ENCODE data around the gene PDCD1LG2.
"Not testable (repeated sequence)": the region's sequence is repeated elsewhere in the genome, so short reads cannot be mapped to it uniquely, and the experiment has no call there.

The PDCD1LG2 gene

GRCh38 chr9:5569891-5570290 is 59.6 kb downstream of the PDCD1LG2 start:
- DNase-seq: no peak

DNA sequence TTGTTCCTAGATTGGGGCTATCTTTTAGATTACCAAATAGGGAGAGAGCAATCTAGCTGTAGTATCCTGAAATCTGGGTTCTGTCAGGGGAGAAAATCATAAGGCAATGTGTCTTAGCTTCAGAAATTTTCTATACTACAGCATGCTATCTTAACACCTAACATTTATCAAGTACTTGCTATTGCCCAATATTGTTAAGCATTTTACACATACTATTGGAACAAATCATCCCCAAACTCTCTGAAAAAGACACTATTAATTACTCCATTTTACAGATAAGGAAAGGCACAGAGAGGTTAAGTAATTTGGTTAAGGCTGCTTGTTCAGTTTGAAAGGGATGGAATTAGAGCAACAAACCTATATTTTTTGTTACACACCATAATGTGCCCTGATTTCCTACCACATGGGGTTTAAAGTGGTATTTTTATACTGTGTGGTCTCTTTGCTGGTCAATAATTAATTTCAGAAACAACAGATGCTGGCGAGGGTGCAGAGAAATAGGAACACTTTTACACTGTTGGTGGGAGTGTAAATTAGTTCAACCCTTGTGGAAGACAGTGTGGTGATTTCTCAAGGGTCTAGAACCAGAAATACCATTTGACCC is 61.4 kb downstream of the PDCD1LG2 start:
- no peak for DNase-seq

DNA sequence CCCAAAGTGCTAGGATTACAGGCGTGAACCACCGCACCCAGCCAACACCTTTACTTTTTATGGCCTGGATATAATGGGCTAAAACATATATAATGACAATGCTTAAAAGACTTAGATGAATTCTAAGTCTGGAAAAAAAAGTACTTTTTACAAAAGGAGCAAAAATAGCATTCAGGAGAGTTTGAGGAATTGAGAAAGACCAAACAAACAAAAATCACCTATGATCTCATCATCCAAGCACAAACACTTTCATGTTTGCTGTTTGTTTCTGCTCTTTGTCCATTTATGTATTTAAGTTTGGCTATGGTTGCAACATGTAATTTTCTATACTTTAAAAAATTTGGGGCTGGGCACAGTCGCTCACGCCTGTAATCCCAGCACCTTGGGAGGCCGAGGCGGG is 63.8 kb downstream of the PDCD1LG2 start:
- DNase-seq: no peak

DNA sequence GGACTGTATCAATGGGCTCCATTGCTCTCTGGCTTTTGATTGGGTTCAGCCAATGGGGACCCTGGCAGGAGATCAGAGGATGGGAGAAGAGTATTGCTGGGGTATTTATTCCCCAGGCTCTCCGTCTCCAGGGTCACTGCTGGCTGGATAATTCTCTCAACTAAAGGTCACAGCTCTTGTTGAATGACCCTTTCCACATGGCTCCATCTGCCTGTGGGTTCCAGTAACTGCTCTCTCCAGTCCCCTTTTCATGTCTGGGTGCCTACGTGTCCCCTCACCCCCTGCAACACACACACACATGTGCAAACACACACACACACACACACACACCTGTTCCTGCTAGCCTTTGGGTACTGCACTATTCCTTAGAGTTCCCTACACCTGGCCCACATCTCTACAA is 64.7 kb downstream of the PDCD1LG2 start:
- no peak for DNase-seq

DNA sequence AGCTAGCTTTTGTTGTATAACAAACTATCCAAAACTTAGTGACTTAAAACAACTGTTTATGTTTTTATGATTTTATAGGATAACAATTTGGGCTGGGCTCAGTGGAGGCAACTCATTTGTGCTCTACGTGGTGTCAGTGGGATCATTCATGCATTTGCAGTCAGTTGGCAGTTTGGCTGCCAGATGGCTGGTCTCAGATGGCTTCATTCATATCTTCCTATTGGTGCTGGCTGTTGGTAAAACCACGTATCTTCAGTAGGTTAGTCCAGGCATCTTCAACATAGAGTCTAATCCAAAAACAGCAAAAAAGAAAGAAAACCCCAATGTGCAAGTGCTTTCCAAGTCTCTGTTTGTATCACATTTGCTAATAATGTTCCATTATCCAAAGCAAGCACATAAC is 66.9 kb downstream of the PDCD1LG2 start:
- DNase-seq: no peak

DNA sequence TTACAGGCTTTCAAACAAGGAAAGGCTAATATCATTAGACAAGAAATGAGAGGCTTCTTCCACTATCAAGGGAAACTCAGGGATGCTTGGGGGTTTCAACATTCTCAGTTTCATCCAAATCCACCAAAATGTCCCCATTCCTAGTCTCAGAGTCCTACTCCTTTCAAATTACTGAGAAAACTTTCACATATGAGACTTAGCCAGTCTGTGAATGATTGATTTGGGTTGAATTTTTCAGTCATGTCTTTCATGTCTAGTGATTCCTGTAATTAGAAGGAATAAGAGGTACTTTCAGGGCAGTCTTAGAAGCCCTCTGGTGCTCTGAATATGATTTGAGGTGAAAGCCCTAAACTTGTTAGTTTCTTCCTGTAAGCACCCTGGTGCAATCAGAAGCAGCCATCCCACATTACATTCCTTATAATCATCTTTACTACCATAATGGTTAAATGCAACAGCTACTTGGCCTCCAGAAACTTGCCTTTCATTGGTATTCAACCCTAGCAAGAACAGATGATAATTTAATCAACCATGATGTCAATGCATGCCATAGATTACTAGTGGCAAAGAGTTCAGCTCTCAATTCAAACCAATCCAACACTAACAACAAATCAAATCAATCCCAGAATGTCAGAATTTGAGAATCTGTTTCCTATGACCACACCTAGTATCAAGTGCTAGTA is 67.8 kb downstream of the PDCD1LG2 start:
- DNase-seq: no peak

GRCh38 chr9:5578698-5579085 is 68.4 kb downstream of the PDCD1LG2 start:
- no peak for DNase-seq

- DNase-seq: no peak
Observed at GRCh38 chr9:5579881-5580280, 69.5 kb downstream of the PDCD1LG2 start.

GRCh38 chr9:5580650-5581049 is 70.3 kb downstream of the PDCD1LG2 start:
- DNase-seq: no peak

GRCh38 chr9:5581706-5582105 is 71.4 kb downstream of the PDCD1LG2 start:
- DNase-seq: not testable (repeated sequence)

DNA sequence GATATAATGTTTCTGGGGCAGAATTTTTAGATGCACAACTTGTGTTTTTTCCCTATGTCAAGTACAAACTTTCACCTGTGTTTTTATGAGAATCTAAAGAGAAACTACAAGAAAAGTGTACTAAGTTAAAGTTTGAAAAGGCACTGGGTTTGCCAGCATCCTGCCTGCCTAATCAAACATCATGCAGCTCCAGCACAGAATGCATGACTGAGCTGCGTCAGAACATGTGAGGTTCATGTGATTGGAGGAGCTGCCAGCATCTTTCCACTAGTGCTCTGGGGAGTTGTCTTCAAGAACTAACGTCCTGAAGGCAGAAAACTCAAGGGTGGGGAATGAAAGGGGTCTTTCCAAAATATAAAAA is 72.5 kb downstream of the PDCD1LG2 start:
- no peak for DNase-seq

DNA sequence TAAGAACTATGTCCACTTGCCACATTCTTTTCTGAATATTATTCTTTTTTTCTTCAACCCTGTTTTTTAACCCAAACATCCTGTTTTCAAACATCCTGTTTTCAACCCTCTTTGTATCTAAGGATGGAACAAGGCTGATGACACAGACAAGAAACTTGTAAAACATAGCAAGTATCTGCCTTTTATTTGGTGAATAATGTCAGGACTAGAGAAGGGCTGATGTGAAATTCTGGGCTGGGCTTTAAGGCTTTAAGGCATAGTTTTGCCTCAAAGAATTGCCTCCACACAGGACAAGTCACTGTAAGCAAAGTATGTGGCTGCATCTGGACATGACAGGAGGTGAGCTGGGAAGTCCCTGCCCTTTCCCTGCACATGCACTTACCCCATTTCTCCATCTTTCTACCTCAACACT is 76.1 kb downstream of the PDCD1LG2 start:
- no peak for DNase-seq

GRCh38 chr9:5587024-5587423 is 76.7 kb downstream of the PDCD1LG2 start:
- peak; percentile 33 to 34 for DNase-seq

DNA sequence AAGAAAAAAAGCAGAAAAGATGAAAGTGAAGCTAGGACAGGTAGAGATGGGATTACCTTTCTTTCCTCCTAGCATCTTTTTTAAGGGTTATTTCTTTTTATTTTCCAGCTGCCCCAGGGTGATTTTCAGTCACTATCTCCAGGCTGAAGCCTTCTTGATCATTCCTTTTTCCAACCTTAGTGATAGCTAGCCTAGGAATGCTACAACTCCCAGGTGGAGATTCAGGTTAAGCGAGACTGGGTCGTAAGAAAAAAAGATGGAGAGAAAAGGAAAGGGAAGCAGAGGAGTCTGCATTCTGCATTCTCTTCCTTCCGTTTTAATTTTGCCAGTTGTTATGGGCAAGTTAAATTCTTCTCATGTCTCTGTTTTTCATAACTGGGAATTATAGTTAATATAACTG is 81.9 kb downstream of the PDCD1LG2 start:
- DNase-seq: no peak

DNA sequence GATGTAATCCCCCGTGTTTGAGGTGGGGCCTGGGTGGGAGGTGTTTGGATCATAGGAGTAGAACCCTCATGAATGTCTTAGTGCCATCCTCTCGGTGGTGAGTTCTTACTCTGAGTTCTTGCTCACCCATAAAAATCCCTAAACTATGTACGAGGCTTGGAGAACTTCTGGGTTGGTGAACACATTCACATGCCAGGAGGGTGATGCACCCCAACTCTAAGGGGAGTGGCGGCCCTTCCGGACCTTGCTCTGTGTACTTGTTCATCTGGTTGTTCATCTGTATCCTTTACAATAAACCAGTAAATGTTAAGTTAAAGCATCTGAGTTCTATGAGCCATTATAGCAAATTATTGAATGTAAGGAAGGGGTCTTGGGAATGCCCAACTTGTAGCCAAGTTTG is 82.6 kb downstream of the PDCD1LG2 start:
- DNase-seq: no peak

- DNase-seq: no peak
Observed at GRCh38 chr9:5593904-5594303, 83.6 kb downstream of the PDCD1LG2 start.

- DNase-seq: no peak
Observed at GRCh38 chr9:5596173-5596572, 85.8 kb downstream of the PDCD1LG2 start.

- DNase-seq: no peak
Observed at GRCh38 chr9:5608298-5609225, 98.2 kb downstream of the PDCD1LG2 start.

DNA sequence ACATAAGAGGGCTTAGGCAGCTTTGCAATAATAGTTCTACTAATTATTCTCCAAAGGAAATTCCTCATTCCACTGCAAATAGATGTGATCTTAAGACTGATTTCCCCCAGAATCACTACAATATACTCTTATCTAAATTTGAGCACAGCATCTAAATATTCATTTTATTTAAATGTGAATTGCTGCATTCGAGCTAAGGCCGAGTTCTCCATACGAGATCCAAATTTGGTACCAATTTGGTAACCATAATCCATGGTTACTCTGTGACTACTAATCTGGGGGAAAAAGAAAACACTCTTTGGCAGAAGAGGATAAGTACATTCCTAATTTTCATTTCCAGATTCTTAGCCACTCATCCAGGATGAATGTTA is 98.9 kb downstream of the PDCD1LG2 start:
- no peak for DNase-seq

DNA sequence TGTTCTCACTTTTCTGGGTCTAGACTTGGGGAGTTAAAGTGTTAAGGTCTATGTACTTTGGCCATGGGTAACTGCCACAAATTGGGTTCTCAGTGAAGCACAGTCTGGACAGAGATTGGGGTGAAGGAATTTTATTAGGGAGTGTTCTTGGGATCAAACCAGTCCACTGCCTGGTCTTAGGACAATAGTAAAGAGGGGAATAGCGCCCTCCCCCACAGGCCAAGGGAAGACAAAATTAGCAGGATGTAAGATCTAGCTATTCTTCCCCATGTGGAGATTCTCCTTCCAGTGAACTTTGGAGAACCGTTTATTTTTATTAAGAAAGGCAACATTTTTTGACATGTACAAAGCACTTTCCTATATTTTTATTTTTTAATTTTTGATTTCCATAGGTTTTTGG is 100.2 kb downstream of the PDCD1LG2 start:
- no peak for DNase-seq

DNA sequence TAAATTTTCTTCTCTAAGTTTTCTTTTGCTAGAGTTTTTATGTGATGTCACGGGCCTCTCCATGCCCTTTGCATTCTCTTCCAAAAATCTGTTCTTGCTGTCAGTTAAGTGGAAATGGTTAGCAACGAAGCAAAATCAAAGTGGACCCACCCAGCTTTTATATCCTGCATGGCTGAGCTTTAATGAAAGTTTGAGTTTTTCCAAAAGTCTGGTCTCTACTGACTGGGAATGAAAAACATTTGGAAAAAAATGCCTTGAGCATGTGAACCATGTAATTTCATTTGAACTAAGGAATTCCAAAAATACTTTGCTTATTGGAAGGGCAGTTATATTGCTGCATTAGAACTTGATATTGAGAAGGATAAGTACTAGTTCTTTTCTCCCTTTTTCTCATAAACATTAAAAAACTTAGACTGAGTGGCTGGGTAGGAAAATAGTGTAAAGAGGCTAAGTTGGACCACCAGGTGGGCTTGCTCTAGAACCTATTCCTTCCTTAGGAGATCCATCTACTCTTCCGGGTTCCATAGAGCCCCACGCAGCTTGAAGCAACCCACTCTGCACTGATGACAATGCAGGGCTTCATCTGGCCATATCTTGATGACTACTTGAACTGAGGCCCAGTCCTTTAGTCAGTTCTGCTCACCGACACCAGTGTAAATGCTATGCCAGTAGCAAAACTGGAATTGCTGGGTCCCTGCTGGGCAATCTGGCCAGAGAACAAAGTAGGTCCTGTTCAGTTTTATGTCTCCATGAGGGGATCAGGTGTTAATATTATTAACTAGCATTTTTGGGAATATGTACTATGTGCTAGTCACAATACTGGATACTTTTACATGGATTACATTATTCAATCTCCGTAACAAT is 101.2 kb downstream of the PDCD1LG2 start:
- DNase-seq: no peak

GRCh38 chr9:5612185-5612530 is 101.8 kb downstream of the PDCD1LG2 start:
- DNase-seq: no peak

DNA sequence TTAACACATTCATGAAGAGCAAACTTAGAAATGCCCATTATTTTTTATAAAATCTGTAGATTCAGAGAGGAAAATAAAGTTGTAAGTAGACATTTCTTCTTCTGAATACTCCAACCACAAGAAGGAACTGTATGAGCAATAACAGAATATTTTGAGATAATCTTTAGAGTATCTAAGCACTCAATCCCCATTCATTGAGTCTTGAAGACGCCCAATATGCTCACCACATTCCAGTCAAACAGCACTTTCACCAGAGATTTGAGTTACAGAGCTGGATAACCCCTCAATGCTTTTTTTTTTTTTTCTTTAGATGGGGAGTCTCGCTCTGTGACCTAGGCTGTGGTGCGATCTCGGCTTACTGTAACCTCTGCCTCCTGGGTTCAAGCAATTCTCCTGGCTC is 103.9 kb downstream of the PDCD1LG2 start:
- DNase-seq: no peak

Data from stimulated activated CD4-positive, alpha-beta T cell treated with anti-CD3 and anti-CD28 coated beads, Interleukin-2, amount 100 ng/mL, for 48 hours (primary cell).